Caco-2 (cell line): Measurements from ENCODE around the gene DEPDC1B. TPM values are rescaled to one million over a fixed set of nuclear protein-coding genes. Genes with fewer than 3 reads are reported as not detected.

Experiments
- BruUV-seq: library from RNA; stranded (reverse); fragments of 400-500 nt; replicated peaks from 2 replicates; lab custom pipeline; 2021; lab: Mats Ljungman, UMichigan
- CTCF ChIA-PET: fragments of 300-600 bp; sonication (Branson Sonifier 250); formaldehyde crosslinking; loops from one replicate; lab custom pipeline; 2022; ENCODE audit warnings: antibody characterized with exemption; lab: Charles Lee
- POLR2A ChIA-PET: fragments of 300-600 bp; sonication (Branson Sonifier 250); formaldehyde crosslinking; loops from one replicate; lab custom pipeline; 2022; ENCODE audit warnings: antibody characterized with exemption; lab: Charles Lee
- DNase-seq, 2 experiments: peaks; one replicate each; pipeline versions ENCODE4 v3.0.0 to v3.0.0-alpha.2; 2020 to 2022
- H3K27me3 ChIP-seq: replicated peaks from 2 replicates; pipeline ENCODE4 v1.6.0; 2011; ENCODE audit warnings: low read length; ENCODE audit not compliant: control insufficient read depth, insufficient read depth
- H3K36me3 ChIP-seq: 2 replicates; pipeline ENCODE4 v1.5.1; 2011; ENCODE audit warnings: low read length; ENCODE audit not compliant: control insufficient read depth, insufficient read depth
- H3K4me1 ChIP-seq: fragments of 250-450 bp; sonication (Bioruptor Pico); 2 replicates; pipeline ENCODE4 v1.5.1; 2020; ENCODE audit warnings: mild to moderate bottlenecking
- H3K4me3 ChIP-seq: 2 replicates; pipeline ENCODE4 v1.5.1; 2011; ENCODE audit warnings: low read depth, mild to moderate bottlenecking, control low read depth, low read length
- H3K9me3 ChIP-seq: fragments of 250-450 bp; sonication (Bioruptor Pico); 2 replicates; pipeline ENCODE4 v1.5.1; 2020; ENCODE audit warnings: mild to moderate bottlenecking, moderate library complexity
- H3K27ac Mint-ChIP-seq: one replicate; pipeline ENCODE4 v1.8.0; 2022; ENCODE audit warnings: mixed read lengths; ENCODE audit not compliant: unreplicated experiment
- H3K27me3 Mint-ChIP-seq: one replicate; pipeline ENCODE4 v1.8.0; 2022; ENCODE audit warnings: mixed read lengths; ENCODE audit not compliant: insufficient read depth, unreplicated experiment
- H3K36me3 Mint-ChIP-seq: one replicate; pipeline ENCODE4 v1.8.0; 2022; ENCODE audit warnings: mild to moderate bottlenecking, mixed read lengths; ENCODE audit not compliant: insufficient read depth, unreplicated experiment
- H3K4me1 Mint-ChIP-seq: one replicate; pipeline ENCODE4 v1.8.0; 2022; ENCODE audit warnings: low read depth, mixed read lengths; ENCODE audit not compliant: unreplicated experiment
- H3K4me3 Mint-ChIP-seq: one replicate; pipeline ENCODE4 v1.8.0; 2022; ENCODE audit warnings: mild to moderate bottlenecking, moderate library complexity, mixed read lengths; ENCODE audit not compliant: unreplicated experiment
- H3K9me3 Mint-ChIP-seq: one replicate; pipeline ENCODE4 v1.8.0; 2022; ENCODE audit warnings: mixed read lengths; ENCODE audit not compliant: unreplicated experiment
- intact Hi-C: fragments of 100-400 bp; cut with micrococcal nuclease; formaldehyde crosslinking; loops from one replicate; pipeline ENCODE4 v1.10.0; 2022; ENCODE audit not compliant: unreplicated experiment
- total RNA-seq: library from RNA; stranded (reverse); gene quantifications from 2 replicates; pipeline ENCODE4 v1.2.3, GENCODE V29; 2022
- TF ChIP-seq, protein P1 (sequence below), 2 experiments: fragments of 200-600 bp in 1 of 2; IDR thresholded peaks; 1 replicate in 1 of 2; 2 replicates in 1 of 2; pipeline versions ENCODE4 v1.5.1 to v1.8.0; 2011 to 2022; ENCODE audit warnings: antibody characterized with exemption in 1 of 2, control low read depth in 1 of 2, inconsistent platforms in 1 of 2, low read depth in 1 of 2, low read length in 1 of 2, mild to moderate bottlenecking in 1 of 2, moderate library complexity in 1 of 2; ENCODE audit not compliant: insufficient read depth in 1 of 2, severe bottlenecking in 1 of 2, unreplicated experiment in 1 of 2

The DEPDC1B gene
- total RNA-seq, 1 experiment from 2014 or later: 44.9 TPM

DNA sequence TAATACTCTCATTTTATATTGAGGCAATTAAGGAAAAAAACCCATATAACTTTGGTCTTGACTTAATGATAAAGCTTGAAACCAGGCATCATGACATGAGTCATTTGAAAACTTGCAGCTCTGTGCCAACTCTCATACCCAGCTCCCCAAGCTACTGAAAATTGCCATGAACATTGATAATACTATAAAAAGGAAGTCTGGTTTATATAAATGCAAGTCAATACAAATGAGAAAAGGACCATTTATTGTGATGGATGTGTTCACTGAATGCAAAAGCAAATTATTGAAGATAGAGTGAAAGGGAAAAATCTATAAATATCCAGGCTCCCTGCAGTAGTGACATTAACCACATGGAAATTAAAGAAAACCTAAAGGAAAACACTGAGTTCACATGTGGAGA lies 116.3 kb downstream of the DEPDC1B start:
- no peak for DNase-seq
- Mint-ChIP-seq H3K4me3 (no peak overlapping the region), H3K9me3 (no peaks in the 10 kb centered on the region), H3K27me3 (no peaks in the 10 kb centered on the region), H3K36me3 (peaks cover 11% of the 10 kb centered on the region), H3K27ac (no peak overlapping the region), H3K4me1 (no peaks in the 10 kb centered on the region)
- ChIA-PET POLR2A (no interaction called here), CTCF (no interaction called here)
- Histone ChIP-seq H3K9me3 (no peaks in the 10 kb centered on the region), H3K4me1 (no peaks in the 10 kb centered on the region), H3K27me3 (no peaks in the 10 kb centered on the region), H3K4me3 (no peak overlapping the region), H3K36me3 (no peaks in the 10 kb centered on the region)
- TF ChIP-seq, protein P1, sequence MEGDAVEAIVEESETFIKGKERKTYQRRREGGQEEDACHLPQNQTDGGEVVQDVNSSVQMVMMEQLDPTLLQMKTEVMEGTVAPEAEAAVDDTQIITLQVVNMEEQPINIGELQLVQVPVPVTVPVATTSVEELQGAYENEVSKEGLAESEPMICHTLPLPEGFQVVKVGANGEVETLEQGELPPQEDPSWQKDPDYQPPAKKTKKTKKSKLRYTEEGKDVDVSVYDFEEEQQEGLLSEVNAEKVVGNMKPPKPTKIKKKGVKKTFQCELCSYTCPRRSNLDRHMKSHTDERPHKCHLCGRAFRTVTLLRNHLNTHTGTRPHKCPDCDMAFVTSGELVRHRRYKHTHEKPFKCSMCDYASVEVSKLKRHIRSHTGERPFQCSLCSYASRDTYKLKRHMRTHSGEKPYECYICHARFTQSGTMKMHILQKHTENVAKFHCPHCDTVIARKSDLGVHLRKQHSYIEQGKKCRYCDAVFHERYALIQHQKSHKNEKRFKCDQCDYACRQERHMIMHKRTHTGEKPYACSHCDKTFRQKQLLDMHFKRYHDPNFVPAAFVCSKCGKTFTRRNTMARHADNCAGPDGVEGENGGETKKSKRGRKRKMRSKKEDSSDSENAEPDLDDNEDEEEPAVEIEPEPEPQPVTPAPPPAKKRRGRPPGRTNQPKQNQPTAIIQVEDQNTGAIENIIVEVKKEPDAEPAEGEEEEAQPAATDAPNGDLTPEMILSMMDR (IDR thresholded peaks at IDR 0.05; ENCODE audit: insufficient read depth in 1 of 2, low read depth in 1 of 2, low read length in 1 of 2, severe bottlenecking in 1 of 2, unreplicated experiment in 1 of 2): no peak
- intact Hi-C loops: loop anchor here (10.0 kb wide), 1 partner anchor 199 kb away; no protein-coding TSS in a partner anchor
- no TSS peak for BruUV-seq

DNA sequence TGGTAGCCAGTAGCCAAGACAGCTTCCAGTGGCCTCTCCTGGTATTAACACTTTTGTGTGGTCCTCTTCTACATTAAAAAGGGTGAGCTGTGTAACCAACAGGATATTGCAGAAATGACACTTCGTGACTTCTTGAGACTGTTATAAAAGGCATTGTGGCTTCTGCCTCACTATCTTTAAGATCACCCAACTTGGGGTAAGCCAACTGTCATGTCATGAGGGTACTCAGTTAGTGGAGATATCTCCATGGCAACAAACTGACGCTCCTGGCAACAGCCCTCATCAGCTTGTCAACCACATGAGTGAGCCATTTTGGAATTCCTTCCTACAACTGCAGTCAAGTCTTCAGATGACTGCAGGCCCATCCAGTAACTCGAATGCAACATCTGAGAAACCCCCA lies 121.7 kb downstream of the DEPDC1B start:
- intact Hi-C loops: no loop called here
- ChIA-PET CTCF (no interaction called here), POLR2A (no interaction called here)
- BruUV-seq: no TSS peak
- no peak overlapping the region for H3K4me3 Mint-ChIP-seq
- peaks cover 5% of the 10 kb centered on the region for H3K36me3 Mint-ChIP-seq
- Histone ChIP-seq H3K4me3 (no peak overlapping the region), H3K4me1 (no peaks in the 10 kb centered on the region), H3K36me3 (no peaks in the 10 kb centered on the region), H3K27me3 (no peaks in the 10 kb centered on the region), H3K9me3 (no peaks in the 10 kb centered on the region; the same call in 1 of the 2 replicates)
- DNase-seq: no peak
- H3K4me1 Mint-ChIP-seq: no peaks in the 10 kb centered on the region
- H3K27me3 Mint-ChIP-seq: no peaks in the 10 kb centered on the region
- TF ChIP-seq, protein P1 (IDR thresholded peaks at IDR 0.05; ENCODE audit: insufficient read depth in 1 of 2, low read depth in 1 of 2, low read length in 1 of 2, severe bottlenecking in 1 of 2, unreplicated experiment in 1 of 2): no peak
- H3K9me3 Mint-ChIP-seq: peaks cover 24% of the 10 kb centered on the region
- H3K27ac Mint-ChIP-seq: no peak overlapping the region

DNA sequence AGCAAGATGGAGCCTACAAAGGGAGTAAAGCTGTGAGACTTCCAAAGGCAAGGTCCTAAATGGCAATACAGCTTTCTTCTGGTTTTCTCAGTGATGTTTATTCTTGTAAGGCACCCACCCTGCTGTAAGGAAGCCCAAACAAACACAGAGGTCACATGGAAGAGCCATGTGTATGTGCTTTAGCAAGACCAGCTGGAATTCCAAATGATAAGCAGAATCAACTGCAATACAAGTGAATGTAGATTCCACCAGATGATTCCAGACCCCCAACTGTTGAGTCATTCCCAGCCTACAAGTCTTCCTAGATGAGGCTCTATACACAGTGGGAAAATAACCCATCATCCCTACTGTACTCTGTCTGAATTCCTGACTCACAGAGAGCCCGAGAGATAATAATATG lies 122.8 kb downstream of the DEPDC1B start:
- Mint-ChIP-seq H3K4me3 (no peak overlapping the region), H3K27me3 (no peaks in the 10 kb centered on the region), H3K4me1 (no peaks in the 10 kb centered on the region), H3K36me3 (peaks cover 5% of the 10 kb centered on the region), H3K9me3 (peaks cover 32% of the 10 kb centered on the region), H3K27ac (no peak overlapping the region)
- H3K4me1 ChIP-seq: no peaks in the 10 kb centered on the region
- POLR2A ChIA-PET: no interaction called here
- no peaks in the 10 kb centered on the region for H3K27me3 ChIP-seq
- TF ChIP-seq, protein P1 (IDR thresholded peaks at IDR 0.05; ENCODE audit: insufficient read depth in 1 of 2, low read depth in 1 of 2, low read length in 1 of 2, severe bottlenecking in 1 of 2, unreplicated experiment in 1 of 2): no peak
- no peak for DNase-seq
- intact Hi-C loops: no loop called here
- H3K4me3 ChIP-seq: no peak overlapping the region
- no TSS peak for BruUV-seq
- H3K9me3 ChIP-seq: no peaks in the 10 kb centered on the region; the same call in 1 of the 2 replicates
- CTCF ChIA-PET: no interaction called here
- H3K36me3 ChIP-seq: no peaks in the 10 kb centered on the region
